Hepatocyte (in vitro differentiated cells): ENCODE data around the gene DSCAM. TPM values are rescaled to one million over a fixed set of nuclear protein-coding genes. Genes with fewer than 3 reads are reported as not detected.

Source experiments
- DNase-seq: peaks from one replicate; pipeline ENCODE4 v3.0.0-alpha.2; 2016; ENCODE audit warnings: low spot score
- H2AFZ ChIP-seq: fragments of 200-600 bp; sonication (generic); 2 replicates; pipeline ENCODE4 v1.6.0; 2016; ENCODE audit warnings: antibody characterized with exemption, mild to moderate bottlenecking
- H3K27ac ChIP-seq: fragments of 200-600 bp; sonication (generic); 2 replicates; pipeline ENCODE4 v1.5.1; 2016; ENCODE audit warnings: mild to moderate bottlenecking
- H3K27me3 ChIP-seq: fragments of 200-600 bp; sonication (generic); 2 replicates; pipeline ENCODE4 v1.6.1; 2016
- H3K36me3 ChIP-seq: fragments of 200-600 bp; sonication (generic); replicated peaks from 2 replicates; pipeline ENCODE4 v1.5.1; 2016; ENCODE audit warnings: low read depth; ENCODE audit not compliant: insufficient read depth
- H3K4me1 ChIP-seq: fragments of 200-600 bp; sonication (generic); 2 replicates; pipeline ENCODE4 v1.5.1; 2016; ENCODE audit warnings: mild to moderate bottlenecking, moderate library complexity; ENCODE audit not compliant: insufficient read depth
- H3K4me2 ChIP-seq: fragments of 200-600 bp; sonication (generic); 2 replicates; pipeline ENCODE4 v1.6.0; 2016
- H3K4me3 ChIP-seq: fragments of 200-600 bp; sonication (generic); 2 replicates; pipeline ENCODE4 v1.5.1; 2016; ENCODE audit warnings: mild to moderate bottlenecking
- H3K79me2 ChIP-seq: fragments of 200-600 bp; sonication (generic); 2 replicates; pipeline ENCODE4 v1.6.0; 2017; ENCODE audit warnings: mild to moderate bottlenecking
- H3K9me2 ChIP-seq: fragments of 200-600 bp; sonication (generic); replicated peaks from 2 replicates; pipeline ENCODE4 v1.6.0; 2017; ENCODE audit warnings: mild to moderate bottlenecking; ENCODE audit not compliant: insufficient read depth
- H3K9me3 ChIP-seq: fragments of 200-600 bp; sonication (generic); 2 replicates; pipeline ENCODE4 v1.5.1; 2016; ENCODE audit warnings: low read depth, mild to moderate bottlenecking
- H4K20me1 ChIP-seq: fragments of 200-600 bp; sonication (generic); 2 replicates; pipeline ENCODE4 v1.6.0; 2016; ENCODE audit warnings: mild to moderate bottlenecking; ENCODE audit not compliant: insufficient read depth, poor library complexity, severe bottlenecking
- EZH2 ChIP-seq: fragments of 200-600 bp; sonication (generic); IDR thresholded peaks from 2 replicates; pipeline ENCODE4 v1.6.1; 2016; ENCODE audit warnings: antibody characterized with exemption, mild to moderate bottlenecking, borderline replicate concordance
- EZH2phosphoT487 ChIP-seq: fragments of 200-600 bp; sonication (generic); IDR thresholded peaks from one replicate; pipeline ENCODE4 v1.6.1; 2018; ENCODE audit warnings: antibody characterized with exemption, mild to moderate bottlenecking, low read depth, moderate library complexity; ENCODE audit not compliant: unreplicated experiment, severe bottlenecking
- WGBS: methylation state at CpG from one replicate; pipeline ENCODE4 v1.1.6; 2016; ENCODE audit warnings: low lambda C conversion rate; ENCODE audit errors: missing lambda C conversion rate; 5-methylcytosine and 5-hydroxymethylcytosine counted together
- polyA plus RNA-seq: library from polyadenylated mRNA; unstranded; fragments of >200 nt; fragmentation: Nextera tagmentation; extraction: Ambion mirVana; gene quantifications from 2 replicates; pipeline ENCODE4 v1.2.1, GENCODE V29; 2016
- total RNA-seq: library from RNA; depleted of rRNA; stranded (reverse); fragments of >200 nt; gene quantifications from 2 replicates; pipeline ENCODE4 v1.2.3, GENCODE V29; 2014
- TF ChIP-seq, protein P1 (sequence below): fragments of 200-600 bp; sonication (generic); IDR thresholded peaks from 2 replicates; pipeline ENCODE4 v1.5.1; 2016; ENCODE audit warnings: antibody characterized with exemption, mild to moderate bottlenecking; ENCODE audit not compliant: poor library complexity

DSCAM gene
- total and polyA plus RNA-seq, 2 experiments from 2014 or later: 0.33 TPM; not detected in 1

DNA sequence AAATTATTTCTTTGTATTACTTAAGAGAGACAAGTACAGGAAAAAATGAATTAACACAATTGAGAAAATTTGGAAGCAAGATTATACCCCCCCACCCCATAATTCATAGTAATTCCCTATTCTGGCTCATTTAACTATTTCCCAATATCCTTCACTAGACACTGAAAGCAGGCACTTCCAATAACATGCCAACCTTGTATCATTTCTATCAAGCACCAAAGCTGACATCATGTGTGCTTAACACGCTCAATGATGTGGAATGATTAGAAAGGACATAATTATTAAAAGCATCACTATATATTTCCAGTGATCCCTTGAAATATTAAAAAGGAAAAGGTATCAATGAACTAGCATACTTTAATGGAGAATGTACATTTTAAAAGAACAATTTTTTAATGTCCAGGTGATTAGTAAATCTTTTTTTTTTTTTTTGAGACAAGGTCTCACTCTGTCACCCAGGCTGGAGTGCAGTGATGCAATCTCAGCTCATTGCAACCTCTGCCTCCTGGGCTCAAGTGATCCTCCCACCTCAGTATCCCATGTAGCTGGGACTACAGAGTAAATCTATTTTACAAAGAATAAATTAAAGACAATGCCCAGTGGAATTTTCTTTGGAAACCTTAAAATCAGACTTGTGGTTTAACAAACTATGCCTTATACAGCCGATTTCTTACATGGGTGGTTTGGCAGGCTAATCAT lies 443.9 kb downstream of the DSCAM start:
- Histone ChIP-seq H3K4me3 (no peak overlapping the region), H3K4me2 (no peak overlapping the region), H4K20me1 (no peaks in the 10 kb centered on the region), H3K27me3 (no peaks in the 10 kb centered on the region), H2AFZ (no peak overlapping the region), H3K27ac (no peak overlapping the region), H3K9me3 (no peaks in the 10 kb centered on the region), H3K36me3 (no peaks in the 10 kb centered on the region), H3K9me2 (no peaks in the 10 kb centered on the region), H3K4me1 (peaks cover 5% of the 10 kb centered on the region), H3K79me2 (no peaks in the 10 kb centered on the region)
- no peak for TF ChIP-seq EZH2
- TF ChIP-seq, protein P1, sequence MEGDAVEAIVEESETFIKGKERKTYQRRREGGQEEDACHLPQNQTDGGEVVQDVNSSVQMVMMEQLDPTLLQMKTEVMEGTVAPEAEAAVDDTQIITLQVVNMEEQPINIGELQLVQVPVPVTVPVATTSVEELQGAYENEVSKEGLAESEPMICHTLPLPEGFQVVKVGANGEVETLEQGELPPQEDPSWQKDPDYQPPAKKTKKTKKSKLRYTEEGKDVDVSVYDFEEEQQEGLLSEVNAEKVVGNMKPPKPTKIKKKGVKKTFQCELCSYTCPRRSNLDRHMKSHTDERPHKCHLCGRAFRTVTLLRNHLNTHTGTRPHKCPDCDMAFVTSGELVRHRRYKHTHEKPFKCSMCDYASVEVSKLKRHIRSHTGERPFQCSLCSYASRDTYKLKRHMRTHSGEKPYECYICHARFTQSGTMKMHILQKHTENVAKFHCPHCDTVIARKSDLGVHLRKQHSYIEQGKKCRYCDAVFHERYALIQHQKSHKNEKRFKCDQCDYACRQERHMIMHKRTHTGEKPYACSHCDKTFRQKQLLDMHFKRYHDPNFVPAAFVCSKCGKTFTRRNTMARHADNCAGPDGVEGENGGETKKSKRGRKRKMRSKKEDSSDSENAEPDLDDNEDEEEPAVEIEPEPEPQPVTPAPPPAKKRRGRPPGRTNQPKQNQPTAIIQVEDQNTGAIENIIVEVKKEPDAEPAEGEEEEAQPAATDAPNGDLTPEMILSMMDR: no peak
- TF ChIP-seq EZH2phosphoT487: no peak
- WGBS: 95% methylated on average over 2 of the region's 2 CpGs
- no peak for DNase-seq

DNA sequence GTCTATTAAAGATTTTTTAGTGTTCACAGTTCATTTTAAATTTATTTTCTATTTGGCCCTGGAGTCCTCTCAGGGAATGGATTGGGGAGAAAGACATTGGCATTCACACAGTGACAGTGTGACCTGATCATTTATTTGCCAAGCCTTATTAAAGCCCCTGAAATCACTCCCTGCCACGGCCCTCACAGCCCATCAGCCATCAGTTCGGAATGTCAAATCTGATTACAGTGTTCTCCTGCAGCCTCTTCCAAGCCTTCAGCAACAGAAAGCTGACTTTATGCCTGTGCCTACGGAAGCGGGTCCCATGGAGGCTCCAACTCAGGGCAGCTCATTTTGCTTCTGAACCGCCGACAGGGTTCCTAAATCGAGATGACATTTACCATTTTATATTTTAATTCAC lies 451.2 kb downstream of the DSCAM start:
- Histone ChIP-seq H3K4me2 (no peak overlapping the region), H3K27me3 (no peaks in the 10 kb centered on the region), H3K9me3 (no peaks in the 10 kb centered on the region), H3K4me1 (no peaks in the 10 kb centered on the region), H3K36me3 (no peaks in the 10 kb centered on the region), H3K9me2 (no peaks in the 10 kb centered on the region), H3K79me2 (no peaks in the 10 kb centered on the region), H4K20me1 (no peaks in the 10 kb centered on the region), H3K27ac (no peak overlapping the region), H3K4me3 (no peak overlapping the region), H2AFZ (no peak overlapping the region)
- no peak for TF ChIP-seq EZH2phosphoT487
- no peak for TF ChIP-seq EZH2
- TF ChIP-seq, protein P1: no peak
- 88% methylated on average over 7 of the region's 7 CpGs for WGBS
- no peak for DNase-seq

DNA sequence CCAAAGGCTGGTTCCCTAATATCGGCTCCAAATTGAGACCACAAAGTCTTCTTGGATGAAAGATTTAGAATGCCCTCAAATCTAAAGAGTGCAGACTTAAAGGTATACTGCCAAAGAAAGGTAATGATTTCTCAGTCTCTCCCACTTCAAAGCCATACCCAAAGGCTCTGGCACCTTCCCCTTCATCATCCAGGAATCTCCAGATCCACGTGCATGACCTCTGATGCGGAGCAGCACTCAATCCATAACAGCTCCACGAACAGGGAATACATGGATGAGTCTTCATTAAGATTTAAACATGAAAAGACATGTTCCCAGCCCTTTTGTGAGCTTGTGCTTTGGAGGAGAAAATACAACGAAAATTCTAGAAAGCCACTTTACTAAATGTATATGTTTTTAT lies 453.9 kb downstream of the DSCAM start:
- Histone ChIP-seq H3K27me3 (peaks cover 9% of the 10 kb centered on the region), H3K4me3 (no peak overlapping the region), H3K9me3 (no peaks in the 10 kb centered on the region), H3K9me2 (no peaks in the 10 kb centered on the region), H3K79me2 (no peaks in the 10 kb centered on the region), H3K36me3 (no peaks in the 10 kb centered on the region), H3K4me2 (no peak overlapping the region), H3K27ac (no peak overlapping the region), H4K20me1 (no peaks in the 10 kb centered on the region), H3K4me1 (no peaks in the 10 kb centered on the region), H2AFZ (no peak overlapping the region)
- 58% methylated on average over 5 of the region's 5 CpGs for WGBS
- no peak for DNase-seq
- TF ChIP-seq, protein P1: no peak
- no peak for TF ChIP-seq EZH2
- no peak for TF ChIP-seq EZH2phosphoT487

DNA sequence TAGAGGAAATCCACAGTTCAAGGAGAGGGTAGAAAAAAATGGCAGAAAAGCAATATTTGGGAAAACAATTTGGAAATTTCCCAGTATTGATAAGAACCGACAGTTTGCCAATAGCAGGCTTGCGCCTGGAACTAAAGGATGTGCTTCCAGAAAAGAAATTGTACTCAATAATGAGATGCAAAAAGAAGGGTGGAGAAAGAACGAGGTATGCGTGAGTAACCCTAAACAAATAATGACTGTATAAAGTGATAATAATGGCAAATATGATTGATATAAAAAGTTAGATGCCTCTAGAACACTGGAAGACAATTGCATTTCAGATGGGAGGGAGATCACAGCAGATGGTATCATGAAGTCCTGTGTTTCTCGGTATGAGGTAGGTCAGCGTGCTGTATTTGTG lies 458.9 kb downstream of the DSCAM start:
- Histone ChIP-seq H3K36me3 (no peaks in the 10 kb centered on the region), H3K9me2 (no peaks in the 10 kb centered on the region), H2AFZ (no peak overlapping the region), H3K9me3 (no peaks in the 10 kb centered on the region), H3K79me2 (no peaks in the 10 kb centered on the region), H3K4me1 (no peaks in the 10 kb centered on the region), H3K27me3 (peaks cover 9% of the 10 kb centered on the region), H3K27ac (no peak overlapping the region), H4K20me1 (no peaks in the 10 kb centered on the region), H3K4me2 (no peak overlapping the region), H3K4me3 (no peak overlapping the region)
- no peak for DNase-seq
- WGBS: 69% methylated on average over 6 of the region's 6 CpGs
- no peak for TF ChIP-seq EZH2phosphoT487
- TF ChIP-seq, protein P1: no peak
- no peak for TF ChIP-seq EZH2
